BJ (cell line): Measurements from ENCODE around the gene CD7. TPM values are rescaled to one million over a fixed set of nuclear protein-coding genes. Genes with fewer than 3 reads are reported as not detected.

Source experiments
- CTCF ChIA-PET: fragments of 350-600 bp; formaldehyde crosslinking; extraction: SDS; loops from one replicate; lab custom pipeline; 2021; ENCODE audit warnings: antibody characterized with exemption, inconsistent platforms; lab: Yijun Ruan, JAX
- POLR2A ChIA-PET: fragments of 300-600 bp; sonication (Branson Sonifier 250); formaldehyde crosslinking; extraction: SDS; loops from one replicate; lab custom pipeline; 2021; ENCODE audit warnings: antibody characterized with exemption; lab: Charles Lee
- DNase-seq: peaks from one replicate; pipeline ENCODE4 v3.0.0-alpha.2; 2011; ENCODE audit warnings: low read depth
- H3K27me3 ChIP-seq: 2 replicates; pipeline ENCODE4 v1.6.0; 2011; ENCODE audit warnings: low read length; ENCODE audit not compliant: control insufficient read depth, insufficient read depth
- H3K36me3 ChIP-seq: 2 replicates; pipeline ENCODE4 v1.5.1; 2011; ENCODE audit warnings: low read length; ENCODE audit not compliant: control insufficient read depth, insufficient read depth
- H3K4me3 ChIP-seq: 2 replicates; pipeline ENCODE4 v1.5.1; 2011; ENCODE audit warnings: low read depth, mild to moderate bottlenecking, control low read depth, low read length
- CTCF ChIP-seq: IDR thresholded peaks from 2 replicates; pipeline ENCODE4 v1.5.1; 2011; ENCODE audit warnings: low read depth, mild to moderate bottlenecking, control low read depth, inconsistent platforms, low read length, moderate library complexity; ENCODE audit not compliant: insufficient read depth
- polyA plus RNA-seq: library from polyadenylated mRNA; depleted of rRNA; stranded (reverse); fragments of >200 nt; gene quantifications from 2 replicates; pipeline ENCODE4 v1.2.3, GENCODE V29; 2011

The CD7 gene
- polyA plus RNA-seq, 1 experiment: 0.22 TPM

- Histone ChIP-seq H3K36me3 (no peaks in the 10 kb centered on the region), H3K4me3 (no peak overlapping the region), H3K27me3 (no peaks in the 10 kb centered on the region)
- no peak for TF ChIP-seq CTCF
- no peak for DNase-seq
- ChIA-PET CTCF (interaction anchor here (1.6 to 2.4 kb wide), 3 partner anchors 19 to 31 kb away, joined by 4 to 9 read pairs (median 8); partner anchors contain the start of gene SECTM1), POLR2A (no interaction called here)
Measured at GRCh38 chr17:82302568-82302963, 14.8 kb downstream of the CD7 start.

- Histone ChIP-seq H3K36me3 (no peaks in the 10 kb centered on the region), H3K27me3 (no peaks in the 10 kb centered on the region), H3K4me3 (no peak overlapping the region)
- TF ChIP-seq CTCF: no peak
- no peak for DNase-seq
- ChIA-PET POLR2A (no interaction called here), CTCF (interaction anchor here (1.2 to 2.4 kb wide), 5 partner anchors 9 to 31 kb away, joined by 4 to 11 read pairs (median 8); partner anchors contain the start of genes CD7 and SECTM1)
Measured at GRCh38 chr17:82301916-82302567, 15.4 kb downstream of the CD7 start.

- ChIA-PET POLR2A (no interaction called here), CTCF (interaction anchor here (0.6 to 2.4 kb wide), 12 partner anchors 9 to 297 kb away, joined by 3 to 11 read pairs (median 4); partner anchors contain the start of genes CD7 and SECTM1)
- TF ChIP-seq CTCF: no peak
- Histone ChIP-seq H3K36me3 (no peaks in the 10 kb centered on the region), H3K27me3 (no peaks in the 10 kb centered on the region), H3K4me3 (no peak overlapping the region)
- DNase-seq: no peak
Measured at GRCh38 chr17:82301300-82301915, 16.0 kb downstream of the CD7 start.

GRCh38 chr17:82300707-82301270 lies 16.6 kb downstream of the CD7 start:
- ChIA-PET CTCF (interaction anchor here (0.6 to 2.4 kb wide), 14 partner anchors 10 to 297 kb away, joined by 3 to 11 read pairs (median 4); partner anchors contain the start of genes CD7 and SECTM1), POLR2A (no interaction called here)
- peak; percentile 87 for TF ChIP-seq CTCF
- Histone ChIP-seq H3K27me3 (no peaks in the 10 kb centered on the region), H3K36me3 (no peaks in the 10 kb centered on the region), H3K4me3 (no peak overlapping the region)
- DNase-seq: no peak

GRCh38 chr17:82300228-82300627 lies 17.2 kb downstream of the CD7 start:
- no peak for DNase-seq
- Histone ChIP-seq H3K27me3 (no peaks in the 10 kb centered on the region), H3K36me3 (no peaks in the 10 kb centered on the region), H3K4me3 (no peak overlapping the region)
- TF ChIP-seq CTCF: no peak
- POLR2A ChIA-PET: no interaction called here
- CTCF ChIA-PET: interaction anchor here (0.7 to 2.4 kb wide), 14 partner anchors 9 to 296 kb away, joined by 3 to 11 read pairs (median 4); partner anchors contain the start of genes CD7 and SECTM1
